Measurements from ENCODE around the gene TCFL5.

GRCh38 chr20:62823688-62824475, 37.7 kb downstream of the TCFL5 start:
- TF ChIP-seq CTCF (IDR thresholded peaks at IDR 0.05), result no peak
- no peak for TF ChIP-seq POLR2A (IDR thresholded peaks at IDR 0.05)
